HepG2 (cell line): Measurements from ENCODE around the gene SORBS2. TPM values are rescaled to one million over a fixed set of nuclear protein-coding genes. Genes with fewer than 3 reads are reported as not detected.

Experiments
- ATM ChIP-seq: fragments of 450-650 bp; IDR thresholded peaks from 2 replicates; pipeline ENCODE4 v1.7.1; 2017; ENCODE audit warnings: mild to moderate bottlenecking, borderline replicate concordance
- EHMT2 ChIP-seq: fragments of 200-600 bp; sonication (generic); IDR thresholded peaks from 2 replicates; pipeline ENCODE4 v1.7.0; 2017; ENCODE audit warnings: antibody characterized with exemption, low read depth, low read length, borderline replicate concordance
- SALL2 ChIP-seq: sonication (generic); formaldehyde crosslinking; IDR thresholded peaks from 2 replicates; pipeline ENCODE4 v1.8.1; 2023; ENCODE audit warnings: mild to moderate bottlenecking, missing genetic modification reagents, inconsistent platforms
- SIX4 ChIP-seq: sonication (generic); formaldehyde crosslinking; IDR thresholded peaks from 2 replicates; pipeline ENCODE4 v1.4.0; 2020; ENCODE audit warnings: missing genetic modification reagents
- SOX13 ChIP-seq, 3 experiments: fragments of 450-650 bp in 1 of 3; sonication (generic) in 1 of 3; formaldehyde crosslinking in 1 of 3; IDR thresholded peaks in 2 of 3; conservative IDR thresholded peaks in 1 of 3; 2 replicates each; pipeline versions ENCODE4 v1.5.0 to v1.6.1; 2016 to 2020; ENCODE audit warnings: antibody characterized with exemption in 1 of 3, mild to moderate bottlenecking in 1 of 3, missing compliant biosample characterization in 1 of 3, missing genetic modification reagents in 1 of 3, moderate library complexity in 1 of 3
- TGIF2 ChIP-seq: IDR thresholded peaks from 2 replicates; pipeline ENCODE4 v1.6.1; 2016; ENCODE audit warnings: control low read depth, missing compliant biosample characterization
- ZFP82 ChIP-seq: sonication (generic); formaldehyde crosslinking; IDR thresholded peaks from 2 replicates; pipeline ENCODE4 v1.5.1; 2020; ENCODE audit warnings: mild to moderate bottlenecking, missing genetic modification reagents, borderline replicate concordance
- ZMAT3 ChIP-seq: sonication (generic); formaldehyde crosslinking; conservative IDR thresholded peaks from 2 replicates; pipeline ENCODE4 v1.7.0; 2021; ENCODE audit warnings: missing genetic modification reagents
- ZNF24 ChIP-seq: fragments of 450-650 bp; IDR thresholded peaks from 2 replicates; pipeline ENCODE4 v1.6.1; 2017; ENCODE audit warnings: antibody characterized with exemption, mild to moderate bottlenecking
- ZNF451 ChIP-seq: sonication (generic); formaldehyde crosslinking; IDR thresholded peaks from 2 replicates; pipeline ENCODE4 v1.5.0; 2020; ENCODE audit warnings: mild to moderate bottlenecking, missing genetic modification reagents
- ZNF616 ChIP-seq: sonication (generic); formaldehyde crosslinking; IDR thresholded peaks from 2 replicates; pipeline ENCODE4 v1.5.0; 2020; ENCODE audit warnings: low read depth, mild to moderate bottlenecking, missing genetic modification reagents
- ZNF777 ChIP-seq: sonication (generic); formaldehyde crosslinking; IDR thresholded peaks from 2 replicates; pipeline ENCODE4 v1.4.0; 2020; ENCODE audit warnings: missing genetic modification reagents
- ZSCAN20 ChIP-seq: sonication (generic); formaldehyde crosslinking; IDR thresholded peaks from 2 replicates; pipeline ENCODE4 v1.4.0; 2020; ENCODE audit warnings: missing genetic modification reagents, mild to moderate bottlenecking, borderline replicate concordance
- polyA plus RNA-seq, 8 experiments: library from polyadenylated mRNA; depleted of rRNA in 3 of 8; stranded (reverse) in 7 of 8; unstranded in 1 of 8; fragments of >200 nt; fragmentation: Illumina TruSeq in 4 of 8; extraction: Trizol in 4 of 8; gene quantifications; 2 replicates each; pipeline versions ENCODE4 v1.2.1 to v1.2.3, GENCODE V29; 2011 to 2016; ENCODE audit warnings: low read depth in 4 of 8, missing spikeins in 1 of 8, mixed read lengths in 1 of 8; ENCODE audit not compliant: insufficient read depth in 1 of 8
- total RNA-seq, 5 experiments: library from RNA; depleted of rRNA; stranded (reverse); fragments of >200 nt; fragmentation: Illumina TruSeq; extraction: Trizol; gene quantifications; 2 replicates each; pipeline ENCODE4 v1.2.3, GENCODE V29; 2016; ENCODE audit warnings: low read depth in 1 of 5
- TF ChIP-seq, protein P1 (sequence below), 2 experiments: sonication (generic) in 1 of 2; formaldehyde crosslinking in 1 of 2; IDR thresholded peaks; 2 replicates each; pipeline versions ENCODE4 v1.4.0 to v1.6.1; 2016 to 2020; ENCODE audit warnings: borderline replicate concordance in 1 of 2, low read depth in 1 of 2, mild to moderate bottlenecking in 1 of 2, missing genetic modification reagents in 1 of 2
- TF ChIP-seq, protein P2 (sequence below): sonication (generic); formaldehyde crosslinking; IDR thresholded peaks from 2 replicates; pipeline ENCODE4 v1.4.0; 2020; ENCODE audit warnings: missing genetic modification reagents
- TF ChIP-seq, protein P3 (sequence below): sonication (generic); formaldehyde crosslinking; IDR thresholded peaks from 2 replicates; pipeline ENCODE4 v1.5.0; 2020; ENCODE audit warnings: missing genetic modification reagents, mild to moderate bottlenecking, borderline replicate concordance
- TF ChIP-seq, protein P4 (sequence below): sonication (generic); formaldehyde crosslinking; IDR thresholded peaks from 2 replicates; pipeline ENCODE4 v1.9.0; 2022; ENCODE audit warnings: low read depth, missing genetic modification reagents
- TF ChIP-seq, protein P5 (sequence below): sonication (generic); formaldehyde crosslinking; IDR thresholded peaks from 2 replicates; pipeline ENCODE4 v1.4.0; 2020; ENCODE audit warnings: missing genetic modification reagents, borderline replicate concordance

SORBS2 gene
- total and polyA plus RNA-seq, 2 of the 13 experiments (the other 11 are each of a cell fraction or from before 2014, with no cell fraction given) = 25.0 to 80.5 TPM

DNA sequence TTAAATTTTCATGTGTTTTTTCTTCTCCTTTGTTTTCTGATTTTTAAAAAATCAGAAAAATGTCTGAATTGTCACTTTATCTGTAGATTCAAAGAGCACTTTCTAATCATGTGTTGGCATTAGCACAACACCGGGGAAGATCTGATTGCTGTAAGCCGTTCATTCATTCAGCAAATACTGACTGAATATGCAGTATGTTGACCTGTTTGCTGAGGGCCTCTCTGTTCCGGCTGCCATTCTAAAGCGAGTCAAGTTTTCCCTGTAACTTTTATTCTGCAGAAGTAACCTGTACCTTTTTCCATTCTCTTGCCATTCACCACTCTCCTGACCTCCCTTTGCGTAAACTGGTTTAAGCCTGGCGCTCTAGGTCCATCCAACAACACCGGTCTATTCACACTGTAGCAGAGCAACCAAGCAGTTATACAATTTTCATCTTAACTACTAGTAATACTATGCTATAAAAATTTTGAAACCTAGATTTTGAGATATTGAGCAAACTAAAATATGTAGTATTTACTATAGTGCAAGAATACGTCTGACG lies 6.7 kb downstream of the SORBS2 start (continued):
- TF ChIP-seq, protein P1, sequence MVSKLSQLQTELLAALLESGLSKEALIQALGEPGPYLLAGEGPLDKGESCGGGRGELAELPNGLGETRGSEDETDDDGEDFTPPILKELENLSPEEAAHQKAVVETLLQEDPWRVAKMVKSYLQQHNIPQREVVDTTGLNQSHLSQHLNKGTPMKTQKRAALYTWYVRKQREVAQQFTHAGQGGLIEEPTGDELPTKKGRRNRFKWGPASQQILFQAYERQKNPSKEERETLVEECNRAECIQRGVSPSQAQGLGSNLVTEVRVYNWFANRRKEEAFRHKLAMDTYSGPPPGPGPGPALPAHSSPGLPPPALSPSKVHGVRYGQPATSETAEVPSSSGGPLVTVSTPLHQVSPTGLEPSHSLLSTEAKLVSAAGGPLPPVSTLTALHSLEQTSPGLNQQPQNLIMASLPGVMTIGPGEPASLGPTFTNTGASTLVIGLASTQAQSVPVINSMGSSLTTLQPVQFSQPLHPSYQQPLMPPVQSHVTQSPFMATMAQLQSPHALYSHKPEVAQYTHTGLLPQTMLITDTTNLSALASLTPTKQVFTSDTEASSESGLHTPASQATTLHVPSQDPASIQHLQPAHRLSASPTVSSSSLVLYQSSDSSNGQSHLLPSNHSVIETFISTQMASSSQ (IDR thresholded peaks at IDR 0.05; ENCODE audit: low read depth) = 0 out of 2 replicates have a peak, but pooled peaks have one; percentile 27
- TF ChIP-seq, protein P1 (CRISPR knock-in tag; IDR thresholded peaks at IDR 0.05; ENCODE audit: borderline replicate concordance) = no peak
- TF ChIP-seq, protein P2, sequence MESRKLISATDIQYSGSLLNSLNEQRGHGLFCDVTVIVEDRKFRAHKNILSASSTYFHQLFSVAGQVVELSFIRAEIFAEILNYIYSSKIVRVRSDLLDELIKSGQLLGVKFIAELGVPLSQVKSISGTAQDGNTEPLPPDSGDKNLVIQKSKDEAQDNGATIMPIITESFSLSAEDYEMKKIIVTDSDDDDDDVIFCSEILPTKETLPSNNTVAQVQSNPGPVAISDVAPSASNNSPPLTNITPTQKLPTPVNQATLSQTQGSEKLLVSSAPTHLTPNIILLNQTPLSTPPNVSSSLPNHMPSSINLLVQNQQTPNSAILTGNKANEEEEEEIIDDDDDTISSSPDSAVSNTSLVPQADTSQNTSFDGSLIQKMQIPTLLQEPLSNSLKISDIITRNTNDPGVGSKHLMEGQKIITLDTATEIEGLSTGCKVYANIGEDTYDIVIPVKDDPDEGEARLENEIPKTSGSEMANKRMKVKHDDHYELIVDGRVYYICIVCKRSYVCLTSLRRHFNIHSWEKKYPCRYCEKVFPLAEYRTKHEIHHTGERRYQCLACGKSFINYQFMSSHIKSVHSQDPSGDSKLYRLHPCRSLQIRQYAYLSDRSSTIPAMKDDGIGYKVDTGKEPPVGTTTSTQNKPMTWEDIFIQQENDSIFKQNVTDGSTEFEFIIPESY (CRISPR knock-in tag) = peak; percentile 92
- TF ChIP-seq, protein P3, sequence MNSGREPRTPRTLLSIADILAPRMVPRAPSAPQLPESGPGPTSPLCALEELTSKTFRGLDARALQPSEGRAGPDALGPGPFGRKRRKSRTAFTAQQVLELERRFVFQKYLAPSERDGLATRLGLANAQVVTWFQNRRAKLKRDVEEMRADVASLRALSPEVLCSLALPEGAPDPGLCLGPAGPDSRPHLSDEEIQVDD (CRISPR knock-in tag) = no peak
- TF ChIP-seq SIX4 (CRISPR knock-in tag) (0 out of 2 replicates have a peak, but pooled peaks have one; percentile 21), TGIF2 (no peak), SOX13 (IDR thresholded peaks at IDR 0.05) (no peak), SOX13 (CRISPR knock-in tag; conservative IDR thresholded peaks at IDR 0.05 in 1 of 2, IDR thresholded peaks at IDR 0.05 in 1 of 2) (peak in 1 of 2 experiments; percentile 65; a peak in 1 of 4 replicates), SALL2 (no peak), ZNF616 (CRISPR knock-in tag) (no peak), ZNF24 (peak; percentile 85), ATM (no peak), ZMAT3 (no peak), EHMT2 (no peak), ZSCAN20 (CRISPR knock-in tag) (no peak), ZFP82 (CRISPR knock-in tag) (no peak), ZNF451 (no peak), ZNF777 (CRISPR knock-in tag) (no peak)
- TF ChIP-seq, protein P4, sequence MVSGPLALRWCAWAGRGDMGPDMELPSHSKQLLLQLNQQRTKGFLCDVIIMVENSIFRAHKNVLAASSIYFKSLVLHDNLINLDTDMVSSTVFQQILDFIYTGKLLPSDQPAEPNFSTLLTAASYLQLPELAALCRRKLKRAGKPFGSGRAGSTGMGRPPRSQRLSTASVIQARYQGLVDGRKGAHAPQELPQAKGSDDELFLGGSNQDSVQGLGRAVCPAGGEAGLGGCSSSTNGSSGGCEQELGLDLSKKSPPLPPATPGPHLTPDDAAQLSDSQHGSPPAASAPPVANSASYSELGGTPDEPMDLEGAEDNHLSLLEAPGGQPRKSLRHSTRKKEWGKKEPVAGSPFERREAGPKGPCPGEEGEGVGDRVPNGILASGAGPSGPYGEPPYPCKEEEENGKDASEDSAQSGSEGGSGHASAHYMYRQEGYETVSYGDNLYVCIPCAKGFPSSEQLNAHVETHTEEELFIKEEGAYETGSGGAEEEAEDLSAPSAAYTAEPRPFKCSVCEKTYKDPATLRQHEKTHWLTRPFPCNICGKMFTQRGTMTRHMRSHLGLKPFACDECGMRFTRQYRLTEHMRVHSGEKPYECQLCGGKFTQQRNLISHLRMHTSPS (CRISPR knock-in tag) = no peak
- TF ChIP-seq, protein P5, sequence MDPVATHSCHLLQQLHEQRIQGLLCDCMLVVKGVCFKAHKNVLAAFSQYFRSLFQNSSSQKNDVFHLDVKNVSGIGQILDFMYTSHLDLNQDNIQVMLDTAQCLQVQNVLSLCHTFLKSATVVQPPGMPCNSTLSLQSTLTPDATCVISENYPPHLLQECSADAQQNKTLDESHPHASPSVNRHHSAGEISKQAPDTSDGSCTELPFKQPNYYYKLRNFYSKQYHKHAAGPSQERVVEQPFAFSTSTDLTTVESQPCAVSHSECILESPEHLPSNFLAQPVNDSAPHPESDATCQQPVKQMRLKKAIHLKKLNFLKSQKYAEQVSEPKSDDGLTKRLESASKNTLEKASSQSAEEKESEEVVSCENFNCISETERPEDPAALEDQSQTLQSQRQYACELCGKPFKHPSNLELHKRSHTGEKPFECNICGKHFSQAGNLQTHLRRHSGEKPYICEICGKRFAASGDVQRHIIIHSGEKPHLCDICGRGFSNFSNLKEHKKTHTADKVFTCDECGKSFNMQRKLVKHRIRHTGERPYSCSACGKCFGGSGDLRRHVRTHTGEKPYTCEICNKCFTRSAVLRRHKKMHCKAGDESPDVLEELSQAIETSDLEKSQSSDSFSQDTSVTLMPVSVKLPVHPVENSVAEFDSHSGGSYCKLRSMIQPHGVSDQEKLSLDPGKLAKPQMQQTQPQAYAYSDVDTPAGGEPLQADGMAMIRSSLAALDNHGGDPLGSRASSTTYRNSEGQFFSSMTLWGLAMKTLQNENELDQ (CRISPR knock-in tag) = no peak
